HG03342 (cell line): Measurements from ENCODE around the gene ORC4.

Experiments used
- ATAC-seq: cut with Tn5 transposase; IDR thresholded peaks from one replicate; pipeline ENCODE4 v1.9.1; 2021; ENCODE audit warnings: mild to moderate bottlenecking, moderate library complexity; ENCODE audit not compliant: unreplicated experiment

ORC4 gene

DNA sequence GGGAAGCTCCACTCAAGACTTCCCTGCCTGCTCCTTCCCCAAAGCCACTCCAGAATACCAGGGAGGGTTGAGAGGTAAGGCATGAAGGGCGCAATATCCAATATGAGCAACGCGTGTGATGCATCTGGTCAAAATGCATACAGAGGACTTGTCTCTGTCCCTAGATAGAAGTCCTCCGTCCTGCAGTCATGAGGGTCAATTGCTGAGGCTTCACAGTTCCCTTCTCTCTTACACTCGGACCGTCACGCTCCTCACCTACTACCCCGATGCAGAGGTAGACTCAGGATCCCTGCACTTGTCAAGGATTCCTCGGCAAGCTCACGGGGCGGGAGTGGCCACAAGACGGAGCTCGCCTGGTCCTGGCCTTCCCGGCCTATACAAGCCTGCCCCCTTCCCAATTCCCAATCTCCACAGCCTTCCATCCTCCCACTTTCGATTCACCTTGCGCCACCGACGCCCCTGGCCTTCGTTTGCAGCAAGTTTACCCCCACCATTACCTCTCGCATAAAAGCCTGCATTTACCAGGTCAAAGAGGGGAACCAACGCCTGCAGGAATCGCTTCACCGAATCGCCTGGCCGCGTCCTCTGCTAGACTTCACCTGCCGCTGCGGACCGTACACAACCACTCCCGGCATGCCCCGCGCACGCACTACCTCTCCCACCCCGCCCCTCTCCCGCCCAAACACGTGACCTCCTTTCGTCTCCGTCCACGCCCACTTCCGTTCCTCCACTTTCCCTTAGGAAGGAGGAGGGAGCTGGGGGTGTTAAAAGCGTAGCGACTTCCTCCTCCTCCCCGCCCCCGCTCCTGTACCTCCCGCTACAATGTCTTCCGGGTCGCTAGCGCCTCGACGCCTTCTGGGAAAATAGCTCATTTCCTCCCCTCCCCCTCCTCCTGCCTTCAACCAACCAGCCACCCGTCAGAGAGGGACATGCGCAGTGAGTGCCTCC lies at the start of gene ORC4:
Gene ORC4, minus strand, starts transcription at position 627 of the 948 bp plus-strand sequence. CDS start 44,779 bp downstream, outside the sequence.
- ATAC-seq, result peak; percentile 73

DNA sequence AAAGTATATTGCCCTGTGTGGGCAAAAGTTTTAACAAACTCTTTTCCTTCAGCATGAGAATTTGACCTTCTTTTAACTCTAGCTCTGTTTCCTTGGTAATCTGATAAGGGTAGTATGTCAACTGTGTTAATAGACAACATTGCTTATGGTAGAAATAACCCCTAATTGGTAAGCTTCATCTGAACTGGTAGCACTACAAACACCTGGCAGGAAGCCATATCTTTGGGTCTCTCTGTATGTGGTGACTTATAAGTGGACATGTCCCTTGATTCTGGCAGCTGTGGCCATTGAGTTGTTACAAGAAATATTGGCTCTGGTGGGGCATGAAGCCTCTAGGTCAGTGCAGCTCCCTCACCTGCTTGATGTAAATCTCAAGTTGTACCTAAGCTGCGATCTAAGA lies 47.3 kb upstream of the ORC4 start:
- no peak for ATAC-seq

DNA sequence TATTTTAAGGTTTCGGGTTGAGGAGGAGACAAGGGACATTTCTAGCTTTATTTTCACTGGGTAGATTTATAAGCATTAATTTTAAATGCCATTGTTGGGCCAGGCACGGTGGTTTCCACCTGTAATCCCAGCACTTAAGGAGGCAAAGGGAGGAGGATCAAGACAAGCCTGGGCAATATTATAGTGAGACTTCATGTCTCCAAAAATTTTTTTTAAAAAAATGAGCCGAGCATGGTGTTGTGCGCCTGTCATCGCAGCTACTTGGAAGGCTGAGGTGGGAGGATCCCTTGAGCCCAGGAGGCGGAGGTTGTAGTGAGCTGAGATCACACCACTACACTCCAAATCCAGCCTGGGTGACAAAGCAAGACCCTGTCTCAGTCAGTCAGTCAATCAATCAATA lies 45.4 kb upstream of the ORC4 start:
- ATAC-seq, result no peak

DNA sequence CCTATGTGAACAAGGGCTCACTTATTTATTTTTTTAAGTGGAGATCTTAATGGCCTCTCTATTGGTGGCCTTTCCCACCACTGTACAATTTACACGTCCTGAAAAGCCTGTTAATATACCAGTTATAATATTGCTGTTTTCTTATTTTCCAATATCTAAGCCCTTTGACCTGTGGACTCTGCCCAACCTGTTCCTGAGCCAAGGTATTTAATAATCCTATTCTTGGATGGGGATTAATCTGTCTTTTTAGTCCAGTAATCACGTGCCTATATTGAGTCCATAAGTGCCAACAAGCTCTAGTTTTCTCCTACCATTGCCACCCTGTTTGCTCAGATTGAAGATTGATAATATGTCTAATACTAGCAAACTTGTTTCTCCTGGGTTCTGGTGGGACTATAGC lies 43.1 kb upstream of the ORC4 start:
- ATAC-seq, result no peak

DNA sequence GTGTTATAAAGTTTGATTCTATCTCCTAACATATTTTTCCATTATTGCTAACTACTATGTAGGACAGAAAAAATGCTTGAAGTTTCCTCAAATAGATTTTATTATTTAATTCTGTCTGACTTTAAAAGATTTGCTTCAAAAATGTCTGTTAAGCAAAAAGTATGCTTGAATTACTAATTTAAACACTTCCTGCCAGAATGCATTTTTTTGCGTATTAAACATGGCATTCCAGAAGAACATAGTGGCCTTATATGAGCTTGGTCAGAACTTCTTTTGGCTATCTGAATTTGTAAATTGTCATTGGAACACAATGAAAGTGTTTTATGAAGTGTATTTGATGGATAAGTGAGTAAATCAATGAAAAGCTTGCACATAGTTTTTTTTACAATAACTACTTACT lies 38.1 kb upstream of the ORC4 start:
- no peak for ATAC-seq

DNA sequence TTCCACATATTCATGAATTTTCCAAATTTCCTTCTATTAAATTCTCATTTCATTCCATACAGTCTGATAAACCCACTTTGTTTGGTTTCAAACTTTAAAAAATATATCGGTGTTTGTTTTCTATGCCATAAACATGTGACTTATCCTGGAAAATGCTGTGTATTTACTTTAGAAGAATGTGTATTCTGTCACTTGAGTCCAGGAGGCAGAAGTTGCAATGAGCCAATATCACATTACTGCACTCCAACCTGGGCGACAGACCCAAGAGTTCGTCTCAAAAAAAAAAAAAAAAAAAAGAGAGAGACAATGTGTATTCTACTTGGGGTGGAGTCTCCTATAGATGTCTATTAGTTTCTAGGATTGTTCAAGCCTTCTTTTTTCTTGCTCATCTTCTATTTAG lies 32.1 kb upstream of the ORC4 start:
- ATAC-seq, result no peak

DNA sequence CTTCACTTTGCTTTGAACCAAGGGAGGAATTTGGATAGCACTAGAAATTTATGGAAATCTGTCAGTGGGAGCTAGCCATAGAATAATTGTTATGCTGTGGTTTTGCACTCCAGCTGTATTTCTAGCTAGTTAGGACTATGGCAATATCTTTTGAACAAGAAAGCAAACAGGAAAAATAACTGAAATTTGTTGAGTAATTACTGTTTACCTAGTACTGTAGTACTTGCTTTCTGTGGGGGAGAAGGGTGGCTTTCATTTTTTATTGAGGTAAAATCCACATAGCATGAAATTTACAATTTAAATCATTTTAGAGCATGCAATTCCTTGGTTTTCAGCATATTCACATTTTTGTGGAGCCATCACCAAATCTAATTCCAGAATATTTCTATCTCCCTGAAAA lies 28.7 kb upstream of the ORC4 start:
- ATAC-seq, result no peak

DNA sequence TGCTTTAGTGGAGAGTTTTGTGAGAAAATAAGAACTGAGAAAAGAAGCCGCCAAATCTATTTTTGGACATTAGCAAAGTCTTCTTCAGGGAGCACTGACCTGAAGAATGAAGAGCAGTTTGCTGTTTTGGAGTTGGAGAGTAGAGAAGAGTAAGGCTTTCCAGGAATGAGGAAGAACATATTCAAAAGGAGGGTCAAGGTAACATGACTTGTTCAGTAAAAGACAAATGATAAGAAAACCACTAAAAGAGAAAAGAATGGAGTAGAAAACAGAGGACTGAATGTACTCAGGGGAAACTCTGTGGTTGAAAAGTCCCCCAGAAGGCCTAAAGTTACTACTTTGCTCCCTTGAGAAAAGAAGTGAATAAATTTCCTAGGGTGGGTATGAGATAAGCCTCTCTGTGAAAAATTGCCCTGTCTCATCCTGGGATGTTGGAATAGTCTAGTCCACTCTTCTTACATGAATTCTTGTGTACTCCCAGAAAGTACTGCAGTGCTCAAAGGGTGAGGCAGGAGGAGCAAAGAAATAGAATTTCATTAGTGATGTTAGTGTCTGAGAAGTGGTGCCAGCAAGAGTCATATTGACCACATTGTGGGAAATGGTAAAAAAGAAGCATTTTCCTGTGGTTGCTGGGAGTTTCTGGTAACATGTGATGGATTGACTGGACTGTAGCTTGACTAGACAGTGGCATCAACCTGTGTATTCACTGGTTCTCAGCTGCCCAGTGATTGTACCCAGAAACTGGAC lies 28.1 kb upstream of the ORC4 start:
- ATAC-seq, result peak; percentile 64

DNA sequence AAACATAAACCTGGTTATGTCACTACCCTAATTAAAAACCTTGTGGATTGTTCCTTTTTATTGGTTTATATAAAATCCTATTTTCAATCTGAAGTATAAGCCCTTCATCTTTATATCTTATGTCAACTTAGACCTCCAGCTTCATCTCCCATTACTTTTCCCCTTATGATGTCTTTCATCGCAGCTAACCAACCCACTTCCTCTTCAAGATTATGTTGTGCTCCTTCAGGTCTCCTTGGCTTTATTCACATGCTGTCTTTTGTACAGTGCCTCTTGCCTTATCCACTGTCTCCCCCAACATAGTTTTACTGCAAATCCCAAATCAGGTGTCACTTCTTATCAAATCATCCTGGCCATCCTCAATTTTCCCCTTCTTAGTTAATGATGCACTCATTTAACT lies 26.3 kb upstream of the ORC4 start:
- ATAC-seq, result no peak

DNA sequence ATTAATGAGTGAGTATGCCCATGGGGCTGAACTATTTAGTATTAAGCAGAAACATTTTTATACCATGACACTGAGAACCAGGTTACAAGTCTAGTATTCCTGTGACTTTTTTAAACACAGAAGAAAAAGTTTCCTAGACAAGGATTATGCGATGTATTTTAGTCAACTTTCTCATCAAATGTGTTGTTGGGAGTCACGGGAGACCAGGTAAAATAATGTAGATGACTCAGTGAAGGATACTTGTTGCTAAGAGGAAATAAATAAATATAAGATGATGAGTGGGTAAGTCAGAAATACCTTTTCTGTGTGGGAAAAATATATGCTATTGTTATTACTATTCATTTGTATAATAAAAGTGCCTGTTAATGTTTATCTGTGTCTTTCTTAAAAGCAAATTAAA lies 23.8 kb upstream of the ORC4 start:
- ATAC-seq, result no peak

DNA sequence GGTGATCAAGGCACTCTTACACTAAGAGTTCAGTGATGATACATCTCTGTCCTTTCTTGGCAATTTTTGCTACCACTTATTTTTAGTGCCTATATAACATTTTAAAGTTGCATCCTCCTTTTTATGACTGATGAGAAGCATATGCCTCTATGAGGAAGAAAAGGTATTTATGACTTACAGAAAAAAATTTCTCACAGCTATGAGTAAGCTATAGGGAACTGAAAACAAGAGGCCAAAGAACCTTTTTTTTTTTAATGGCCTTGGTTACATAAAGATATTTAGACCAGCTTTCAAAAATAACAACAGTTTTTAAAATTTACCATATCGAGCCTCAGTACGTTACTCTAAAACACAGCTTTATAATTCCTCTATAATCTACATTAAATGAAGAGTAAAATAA lies 21.7 kb upstream of the ORC4 start:
- ATAC-seq, result peak; percentile 92

DNA sequence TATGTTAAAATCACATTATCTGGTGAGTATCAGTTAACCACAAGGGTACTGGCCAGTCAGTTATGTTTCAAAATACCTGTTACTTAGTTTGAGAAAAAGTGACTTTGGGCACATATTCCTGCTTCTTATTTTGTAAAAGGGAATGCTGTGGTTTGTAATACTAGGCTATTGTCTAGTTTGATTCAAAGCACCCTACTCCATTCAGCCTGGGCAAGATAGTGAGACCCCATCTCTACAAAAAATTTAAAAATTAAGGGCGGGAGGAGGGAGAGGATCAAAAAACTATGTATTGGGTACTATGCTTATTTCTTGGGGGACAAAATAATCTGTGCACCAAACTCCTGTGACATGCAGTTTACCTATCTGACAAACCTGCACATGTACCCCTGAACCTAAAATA lies 19.2 kb upstream of the ORC4 start:
- ATAC-seq, result no peak

DNA sequence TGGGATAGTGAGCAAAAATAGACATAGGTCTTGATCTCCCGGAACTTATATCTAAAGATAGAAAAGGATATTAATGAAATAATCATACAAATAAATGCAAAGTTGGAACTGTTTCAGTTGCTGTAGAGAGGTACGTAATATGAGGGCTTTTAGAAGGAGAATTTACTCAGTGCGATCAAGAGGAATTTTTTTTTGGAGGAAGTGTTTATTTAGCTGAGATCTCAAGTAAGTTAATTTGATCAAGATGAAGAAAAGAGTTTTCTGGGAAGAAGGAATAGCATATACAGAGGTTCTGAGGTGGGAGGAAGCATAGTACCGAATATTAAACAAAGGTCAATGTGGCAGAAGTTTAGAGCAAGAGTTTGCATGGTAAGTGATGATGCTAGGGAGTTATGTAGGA lies 11.7 kb upstream of the ORC4 start:
- ATAC-seq, result no peak

DNA sequence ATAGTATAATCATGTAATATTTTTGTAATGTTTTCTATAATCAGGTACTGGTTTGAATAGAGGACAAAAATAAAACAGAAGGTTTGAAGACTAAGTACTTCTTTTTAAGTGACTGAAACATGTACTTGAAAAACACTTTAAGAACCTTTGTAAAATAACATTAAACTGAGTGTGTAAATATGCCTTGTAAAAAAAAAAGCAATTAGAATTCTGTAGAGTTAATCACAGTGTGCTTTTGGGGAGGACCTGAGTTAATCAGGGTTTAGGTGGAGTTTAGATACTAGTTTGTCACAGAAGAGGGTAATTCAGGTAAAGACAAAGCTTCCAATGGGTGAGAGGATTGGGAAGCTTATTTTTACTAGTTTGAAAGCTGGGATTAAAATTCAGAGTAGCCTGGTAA lies 10.6 kb upstream of the ORC4 start:
- no peak for ATAC-seq

DNA sequence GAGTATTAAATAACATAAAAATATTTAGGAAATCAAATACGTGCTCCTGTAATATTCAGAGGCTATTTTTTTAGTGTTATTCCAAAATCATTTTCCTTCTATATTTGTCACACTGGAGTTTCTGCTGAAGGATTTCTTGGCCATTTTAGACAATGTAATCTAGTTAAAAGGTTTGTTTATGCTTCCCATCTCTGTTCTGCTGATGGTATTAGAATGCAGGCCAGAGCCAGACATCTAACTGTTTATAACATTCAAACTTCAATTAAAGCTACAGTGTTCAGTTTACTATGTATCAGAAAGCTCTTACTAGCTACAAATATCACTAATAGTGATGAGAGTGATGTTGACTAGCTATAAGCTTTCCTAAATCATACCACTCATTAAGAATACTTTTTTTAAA lies 8.2 kb upstream of the ORC4 start:
- ATAC-seq, result no peak

DNA sequence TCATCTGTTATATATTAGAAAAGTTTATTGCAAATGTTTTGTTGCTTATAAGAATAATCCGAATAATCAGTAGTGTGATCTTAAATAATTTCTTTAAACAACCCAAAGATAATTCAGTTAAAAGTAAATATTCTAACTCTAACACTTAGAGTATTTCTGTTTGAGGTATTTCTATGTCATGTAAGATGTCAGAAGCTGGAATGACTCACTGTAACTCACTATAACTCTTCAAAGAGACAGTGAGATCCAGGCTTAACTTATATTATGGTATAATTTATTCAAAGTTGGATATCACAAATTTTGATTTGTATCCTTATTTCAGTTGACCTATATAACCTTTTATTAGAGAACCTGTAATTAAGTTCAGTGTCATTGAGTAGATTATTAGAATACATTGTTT lies 7.3 kb upstream of the ORC4 start:
- ATAC-seq, result no peak

DNA sequence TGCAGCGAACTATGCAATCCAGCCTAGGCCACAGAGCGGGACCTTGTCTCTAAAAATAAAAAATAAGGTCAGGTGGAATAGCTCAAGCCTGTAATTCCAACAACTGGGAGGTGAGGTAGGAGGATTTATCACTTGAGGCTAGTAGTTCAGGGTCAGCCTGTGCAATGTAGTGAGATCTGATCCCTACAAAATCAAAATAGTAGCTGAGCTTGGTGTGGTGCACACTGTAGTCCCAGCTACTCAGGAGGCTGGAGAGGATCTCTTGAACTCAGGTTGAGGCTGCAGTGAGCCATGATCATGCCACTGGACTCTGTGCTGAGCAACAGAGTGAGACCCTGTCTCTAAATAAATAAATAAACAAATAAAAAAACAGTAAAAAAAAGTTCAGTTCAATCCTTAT lies 6.0 kb upstream of the ORC4 start:
- no peak for ATAC-seq

DNA sequence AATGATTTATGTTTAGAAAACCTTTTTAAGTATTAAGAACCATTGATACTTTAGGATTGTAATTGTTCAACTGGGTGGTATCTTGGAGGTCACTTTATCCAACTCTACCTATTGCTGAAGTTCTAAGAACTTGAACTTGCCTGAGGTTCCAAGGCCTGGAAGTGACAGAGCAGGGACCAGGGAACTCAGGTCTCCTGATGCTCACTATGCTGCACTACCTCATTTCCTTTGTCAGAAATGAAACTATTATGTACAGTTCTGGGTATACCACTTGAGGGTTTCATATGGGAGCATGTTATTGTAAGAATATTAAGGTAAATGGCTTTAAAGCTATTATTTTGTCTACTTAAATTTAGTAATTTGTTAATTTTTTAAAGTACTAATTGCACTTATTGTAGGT lies 3.3 kb upstream of the ORC4 start:
- peak; percentile 32 for ATAC-seq

DNA sequence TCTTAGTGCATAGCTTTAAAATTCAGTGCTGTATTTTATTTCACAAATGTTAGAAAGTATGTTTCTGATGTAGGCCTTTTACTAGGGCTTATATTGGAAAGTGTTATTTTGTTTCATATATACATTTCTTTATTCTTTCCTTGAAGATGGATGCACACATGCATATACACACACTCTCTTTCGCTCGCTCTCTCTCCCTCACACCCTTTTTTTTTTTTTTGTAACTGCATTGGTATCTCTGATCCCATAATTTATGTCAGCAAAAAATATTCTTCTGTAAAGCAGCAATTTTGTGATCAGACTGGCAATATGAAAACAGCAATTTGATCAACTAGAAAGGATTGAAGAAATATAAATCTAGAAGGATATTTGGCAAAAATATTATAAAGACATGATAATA lies 2.3 kb upstream of the ORC4 start:
- ATAC-seq, result no peak

DNA sequence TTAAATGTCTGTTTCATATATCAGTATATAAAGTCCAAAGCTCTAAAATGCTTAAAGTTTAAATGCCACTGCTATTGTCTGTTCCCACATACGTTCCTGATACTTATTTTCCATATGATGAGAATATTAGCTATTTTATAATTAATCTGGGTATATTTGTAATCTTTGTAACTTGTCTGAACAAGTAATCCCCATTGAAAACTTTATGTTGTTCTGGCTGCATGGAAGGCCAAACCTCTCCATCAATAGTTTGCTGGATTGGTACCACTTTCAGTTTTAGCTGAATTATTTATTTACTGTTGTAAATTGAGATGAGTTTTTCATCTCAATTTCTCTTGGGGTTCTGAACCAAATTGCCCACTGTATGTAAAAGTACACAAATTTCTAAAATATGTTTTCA lies 1.8 kb upstream of the ORC4 start:
- no peak for ATAC-seq

DNA sequence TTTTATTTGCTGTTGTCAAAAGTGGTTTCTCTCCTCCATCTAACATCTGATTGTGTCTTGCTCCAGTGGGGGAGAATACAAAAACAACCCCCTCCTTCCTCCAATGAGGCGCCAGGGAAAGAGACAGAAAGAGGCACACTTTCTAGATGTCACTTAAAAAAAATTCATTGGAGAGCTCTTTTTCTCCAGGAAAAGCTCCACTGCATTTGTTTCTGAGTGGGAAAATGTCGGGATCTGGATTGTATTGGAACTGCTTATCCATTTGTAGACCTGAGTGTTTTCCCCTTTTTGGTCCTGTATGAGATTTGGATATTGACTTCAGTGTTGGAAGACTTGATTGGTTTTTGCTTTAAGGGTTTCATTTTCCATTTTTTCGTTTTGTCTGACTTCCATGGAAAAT lies 1.3 kb upstream of the ORC4 start:
- ATAC-seq, result no peak
